ENCODE data around the gene TSHB. TPM values are rescaled to one million over a fixed set of nuclear protein-coding genes. Genes with fewer than 3 reads are reported as not detected.

The TSHB gene
- total RNA-seq, 2 donors from 2014 or later, result not detected

GRCh38 chr1:115041654-115042053 is 12.0 kb downstream of the TSHB start:
- no peak for ATAC-seq (ENCODE audit: insufficient number of reproducible peaks, low FRiP score, low read depth)
- DNase-seq (ENCODE audit: low spot score), result no peak

GRCh38 chr1:115046751-115047150 is 17.1 kb downstream of the TSHB start:
- Histone ChIP-seq H3K4me3 (no peak overlapping the region), H3K27me3 (replicated peaks; ENCODE audit: insufficient read depth) (no peaks in the 10 kb centered on the region), H3K9me3 (no peaks in the 10 kb centered on the region), H3K27ac (no peak overlapping the region), H3K4me1 (ENCODE audit: control insufficient read depth in 1 of 2, low read depth in 2 of 2) (peaks cover 0 to 18% of the 10 kb centered on the region in 2 donors), H3K36me3 (peaks cover 9% of the 10 kb centered on the region)
- ATAC-seq (ENCODE audit: insufficient number of reproducible peaks, low FRiP score, low read depth) (no peak), DNase-seq (ENCODE audit: low spot score) (no peak)
- TF ChIP-seq, protein P1, sequence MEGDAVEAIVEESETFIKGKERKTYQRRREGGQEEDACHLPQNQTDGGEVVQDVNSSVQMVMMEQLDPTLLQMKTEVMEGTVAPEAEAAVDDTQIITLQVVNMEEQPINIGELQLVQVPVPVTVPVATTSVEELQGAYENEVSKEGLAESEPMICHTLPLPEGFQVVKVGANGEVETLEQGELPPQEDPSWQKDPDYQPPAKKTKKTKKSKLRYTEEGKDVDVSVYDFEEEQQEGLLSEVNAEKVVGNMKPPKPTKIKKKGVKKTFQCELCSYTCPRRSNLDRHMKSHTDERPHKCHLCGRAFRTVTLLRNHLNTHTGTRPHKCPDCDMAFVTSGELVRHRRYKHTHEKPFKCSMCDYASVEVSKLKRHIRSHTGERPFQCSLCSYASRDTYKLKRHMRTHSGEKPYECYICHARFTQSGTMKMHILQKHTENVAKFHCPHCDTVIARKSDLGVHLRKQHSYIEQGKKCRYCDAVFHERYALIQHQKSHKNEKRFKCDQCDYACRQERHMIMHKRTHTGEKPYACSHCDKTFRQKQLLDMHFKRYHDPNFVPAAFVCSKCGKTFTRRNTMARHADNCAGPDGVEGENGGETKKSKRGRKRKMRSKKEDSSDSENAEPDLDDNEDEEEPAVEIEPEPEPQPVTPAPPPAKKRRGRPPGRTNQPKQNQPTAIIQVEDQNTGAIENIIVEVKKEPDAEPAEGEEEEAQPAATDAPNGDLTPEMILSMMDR (IDR thresholded peaks at IDR 0.05), result no peak

More at GRCh38 chr1:115041654-115042053, 12.0 kb downstream of the TSHB start:
- H3K27ac ChIP-seq, result no peak overlapping the region
- H3K4me3 ChIP-seq, result no peak overlapping the region
- TF ChIP-seq, protein P1 (IDR thresholded peaks at IDR 0.05), result no peak
- H3K27me3 ChIP-seq (replicated peaks; ENCODE audit: insufficient read depth), result no peaks in the 10 kb centered on the region
- H3K36me3 ChIP-seq, result peaks cover 9% of the 10 kb centered on the region
- peaks cover 0 to 8% of the 10 kb centered on the region in 2 donors for H3K4me1 ChIP-seq (ENCODE audit: control insufficient read depth in 1 of 2, low read depth in 2 of 2)
- H3K9me3 ChIP-seq, result no peaks in the 10 kb centered on the region

- TF ChIP-seq, protein P1 (IDR thresholded peaks at IDR 0.05), result no peak
- H3K9me3 ChIP-seq, result no peaks in the 10 kb centered on the region
- no peak for ATAC-seq (ENCODE audit: insufficient number of reproducible peaks, low FRiP score, low read depth)
- H3K27me3 ChIP-seq (replicated peaks; ENCODE audit: insufficient read depth), result no peaks in the 10 kb centered on the region
- no peak overlapping the region for H3K4me3 ChIP-seq
- no peak overlapping the region for H3K27ac ChIP-seq
- peaks cover 1% of the 10 kb centered on the region for H3K36me3 ChIP-seq
- peaks cover 0 to 18% of the 10 kb centered on the region in 2 donors for H3K4me1 ChIP-seq (ENCODE audit: control insufficient read depth in 1 of 2, low read depth in 2 of 2)
- DNase-seq (ENCODE audit: low spot score), result no peak
Observed at GRCh38 chr1:115051850-115052249, 22.2 kb downstream of the TSHB start.

DNA sequence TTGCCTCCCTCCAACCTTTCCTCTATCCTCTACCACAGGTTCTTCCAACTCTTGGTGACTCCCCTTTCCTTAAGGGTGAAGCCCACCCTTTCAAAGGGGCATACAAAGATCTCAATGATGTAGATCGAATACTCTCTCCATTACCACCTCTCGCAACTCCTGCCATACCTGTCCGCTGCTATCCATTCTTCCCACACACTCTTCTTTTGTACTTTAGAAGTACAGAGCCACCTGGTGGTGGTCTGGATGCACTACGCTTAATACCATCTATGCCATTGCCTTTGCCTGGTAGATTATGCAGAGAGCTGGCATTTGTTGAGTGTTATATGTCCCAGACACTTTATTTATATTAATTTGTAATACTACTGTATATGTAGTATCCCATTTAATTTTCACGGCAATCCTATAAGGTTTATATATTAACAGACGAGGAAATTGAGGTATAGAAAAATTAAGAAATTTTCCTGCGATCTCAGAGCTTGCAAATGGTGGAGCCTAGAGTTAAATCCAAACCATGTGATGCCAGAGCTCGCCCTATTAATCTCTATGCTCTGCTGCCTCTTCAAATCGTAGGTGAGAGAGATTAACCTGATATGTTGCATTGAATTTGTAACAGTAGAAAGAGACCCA is 22.9 kb downstream of the TSHB start:
- H3K27ac ChIP-seq, result no peak overlapping the region
- TF ChIP-seq, protein P1 (IDR thresholded peaks at IDR 0.05), result peak; percentile 72
- H3K4me3 ChIP-seq, result no peak overlapping the region
- H3K27me3 ChIP-seq (replicated peaks; ENCODE audit: insufficient read depth), result no peaks in the 10 kb centered on the region
- no peaks in the 10 kb centered on the region for H3K9me3 ChIP-seq
- peaks cover 8% of the 10 kb centered on the region for H3K36me3 ChIP-seq
- ATAC-seq (ENCODE audit: insufficient number of reproducible peaks, low FRiP score, low read depth) (no peak), DNase-seq (ENCODE audit: low spot score) (no peak)
- peaks cover 0 to 18% of the 10 kb centered on the region in 2 donors for H3K4me1 ChIP-seq (ENCODE audit: control insufficient read depth in 1 of 2, low read depth in 2 of 2)

- Histone ChIP-seq H3K27ac (no peak overlapping the region), H3K27me3 (replicated peaks; ENCODE audit: insufficient read depth) (no peaks in the 10 kb centered on the region), H3K4me3 (no peak overlapping the region), H3K36me3 (peaks cover 21% of the 10 kb centered on the region), H3K4me1 (ENCODE audit: control insufficient read depth in 1 of 2, low read depth in 2 of 2) (peaks cover 0 to 4% of the 10 kb centered on the region in 2 donors), H3K9me3 (no peaks in the 10 kb centered on the region)
- TF ChIP-seq, protein P1 (IDR thresholded peaks at IDR 0.05), result no peak
- DNase-seq (ENCODE audit: low spot score) (no peak), ATAC-seq (ENCODE audit: insufficient number of reproducible peaks, low FRiP score, low read depth) (no peak)
Observed at GRCh38 chr1:115056395-115056798, 26.8 kb downstream of the TSHB start.
